NCI-H524 treated with DMSO at 0.1 percent for 48 hours (cell line): Measurements from ENCODE around the gene KDR.

Experiments
- DNase-seq: peaks from one replicate; lab custom pipeline; 2025; lab: John Stamatoyannopoulos, UW

Gene KDR

DNA sequence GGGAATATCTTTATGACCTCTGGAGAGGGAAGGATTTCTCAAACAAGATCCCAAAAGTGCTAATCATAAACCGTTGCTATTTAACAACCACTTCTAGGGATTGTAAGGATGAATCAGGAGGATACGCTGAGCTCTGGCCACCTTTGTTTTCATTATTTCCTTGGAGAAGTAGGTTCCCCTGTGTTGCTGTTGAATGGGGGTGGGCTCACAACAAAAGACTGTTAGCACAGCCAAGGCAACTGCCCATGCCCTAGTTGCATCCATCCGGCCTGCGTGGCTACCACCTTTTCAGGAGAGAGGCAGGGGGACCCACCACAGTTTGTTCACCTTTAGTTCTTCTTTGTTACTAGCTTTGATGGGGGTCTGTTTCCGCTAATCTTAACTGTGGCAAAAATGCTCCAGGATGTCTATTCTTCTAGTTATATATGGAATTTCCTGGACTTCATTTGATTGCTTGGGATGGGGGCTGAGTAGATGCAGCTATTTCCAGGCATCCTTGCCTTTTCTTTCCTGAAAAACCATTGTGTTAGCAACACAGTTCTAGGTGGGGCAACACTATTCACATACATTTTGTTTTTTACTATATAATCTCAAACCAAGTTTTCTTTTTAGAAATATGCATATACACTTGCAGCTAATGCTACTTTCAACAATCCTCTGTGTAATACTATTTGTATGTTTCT is 95.4 kb downstream of the KDR start:
- DNase-seq, result no peak

DNA sequence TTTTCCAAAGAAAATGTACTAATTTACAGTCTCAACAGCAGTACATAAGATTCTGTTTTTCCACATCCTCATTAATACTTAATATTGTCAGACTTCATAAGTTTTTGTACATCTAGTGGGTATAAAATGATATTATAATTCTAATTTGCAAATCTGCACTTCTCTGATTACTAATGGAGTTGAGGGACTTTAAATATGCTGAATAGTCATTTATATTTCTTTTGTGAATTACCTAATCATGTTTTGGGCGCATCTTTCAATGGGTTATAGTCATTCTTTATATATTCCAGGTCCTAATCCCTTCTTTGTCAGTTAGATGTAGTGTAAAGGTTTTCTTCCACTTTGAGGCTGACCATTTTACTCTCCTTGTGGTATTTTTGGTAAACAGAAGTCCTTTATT is 96.1 kb downstream of the KDR start:
- no peak for DNase-seq
